Activated CD4-positive, alpha-beta T cell treated with anti-CD3 and anti-CD28 coated beads, Interleukin-2, amount 50 U/mL, for 16 hours (primary cell): ENCODE results near the gene CACFD1.

Experiments
- DNase-seq: peaks from one replicate; pipeline ENCODE4 v3.0.0-alpha.2; 2020

Gene CACFD1

DNA sequence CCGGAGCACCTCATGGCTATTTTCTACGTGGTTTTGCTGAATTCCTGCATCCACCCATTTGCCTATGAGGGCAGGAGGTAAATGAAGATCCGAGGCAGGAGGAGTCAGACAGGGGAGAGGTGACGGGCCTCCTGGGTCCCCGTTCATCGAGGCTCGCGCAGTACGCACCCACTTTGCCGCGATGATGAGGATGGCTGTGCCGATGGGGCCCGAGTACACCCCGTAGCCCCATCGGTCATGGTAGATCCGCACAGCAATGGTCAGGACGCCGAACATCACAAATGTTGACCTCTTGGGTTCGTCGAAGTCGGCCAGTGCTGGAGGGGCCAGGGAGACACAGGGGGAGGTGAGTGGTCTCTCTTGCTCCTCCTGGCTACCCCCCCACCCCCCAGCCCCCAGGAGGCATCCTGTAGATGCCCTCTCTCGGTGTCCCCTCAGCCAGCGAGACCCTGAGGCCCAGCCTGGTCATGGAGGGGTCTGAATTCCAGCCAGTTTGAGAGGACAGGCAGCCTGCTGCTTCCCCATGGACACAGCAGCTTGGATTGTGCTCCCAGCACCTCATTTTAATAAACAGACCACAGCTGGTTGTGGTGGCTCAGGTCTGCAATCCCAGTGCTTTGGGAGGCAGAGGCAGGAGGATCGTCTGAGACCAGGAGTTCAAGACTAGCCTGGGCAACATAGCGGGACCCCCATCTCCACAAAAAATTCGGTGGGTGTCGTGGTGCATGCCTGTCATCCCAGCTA, 59.1 kb downstream of the CACFD1 start:
- no peak for DNase-seq

DNA sequence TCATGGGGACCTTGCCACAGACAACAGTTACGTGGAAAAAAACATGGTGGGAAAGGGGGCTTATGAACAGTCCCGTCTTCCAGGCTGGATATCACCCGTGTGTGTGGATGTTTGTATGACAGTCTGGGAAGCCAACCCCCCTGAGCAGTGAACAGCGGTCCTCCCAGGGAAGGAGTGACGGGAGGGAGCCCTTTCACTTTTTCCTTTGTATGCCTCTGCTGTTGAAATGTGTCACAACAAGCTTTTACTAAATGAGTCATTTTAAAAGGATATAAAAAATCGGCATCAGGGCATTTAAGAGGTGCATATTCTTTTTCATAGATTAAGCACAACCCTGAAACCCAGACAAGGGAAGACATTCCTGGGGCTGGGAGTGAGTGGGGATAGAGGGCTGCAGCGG, 59.9 kb downstream of the CACFD1 start:
- DNase-seq = no peak

DNA sequence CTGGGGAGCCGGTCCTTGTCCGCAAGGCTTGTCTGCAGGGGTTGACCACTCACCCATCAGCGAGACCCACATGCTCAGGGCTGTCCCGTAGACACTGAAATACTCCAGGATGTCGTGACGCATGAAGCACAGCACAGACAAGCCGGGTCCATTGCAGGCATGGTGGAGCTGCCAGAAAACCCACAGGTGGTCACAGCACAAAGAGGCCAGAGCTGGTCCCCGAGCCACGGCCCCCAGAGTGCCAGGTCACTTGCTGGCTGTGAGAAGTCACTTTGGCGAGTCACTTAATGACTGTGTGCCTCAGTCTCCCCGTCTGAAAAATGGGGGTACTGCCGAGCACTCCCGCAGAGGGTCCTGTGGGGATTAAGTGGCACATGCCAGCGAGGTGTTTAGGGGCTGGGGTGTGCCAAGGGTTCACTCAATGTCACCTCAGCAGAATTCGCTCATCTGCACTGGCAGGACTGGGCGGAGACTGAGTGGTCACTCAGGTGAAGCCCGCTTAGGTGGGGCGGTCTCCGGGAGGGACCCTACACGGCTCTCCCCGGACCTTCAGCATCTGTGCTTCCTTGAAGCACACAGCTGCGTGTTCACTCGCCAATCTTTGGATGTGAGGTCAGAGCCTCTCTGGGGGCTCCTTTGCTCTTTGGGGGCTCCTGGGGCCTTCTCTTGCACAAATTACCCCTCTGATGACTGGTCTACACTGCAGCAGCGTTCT, 60.5 kb downstream of the CACFD1 start:
- DNase-seq = no peak
